Measurements from ENCODE around the gene ACOX3.

Gene ACOX3

GRCh38 chr4:8373270-8373972 lies 67.1 kb downstream of the ACOX3 start:
- Histone ChIP-seq H3K4me3 (ENCODE audit: low read depth, low read length, poor library complexity, severe bottlenecking) (no peak overlapping the region), H3F3A (ENCODE audit: insufficient read depth, low read length) (no peaks in the 10 kb centered on the region), H2AFZ (ENCODE audit: low read length) (no peak overlapping the region), H3K4me1 (ENCODE audit: insufficient read depth, low read length, severe bottlenecking) (no peaks in the 10 kb centered on the region), H3K9me3 (ENCODE audit: low read length) (no peaks in the 10 kb centered on the region), H3K27me3 (ENCODE audit: insufficient read depth, low read length) (no peaks in the 10 kb centered on the region), H3K36me3 (ENCODE audit: insufficient read depth, low read length) (no peaks in the 10 kb centered on the region), H3K4me2 (ENCODE audit: low read length) (no peak overlapping the region), H3K79me2 (ENCODE audit: insufficient read depth, low read length) (no peaks in the 10 kb centered on the region), H3K9ac (ENCODE audit: low read length) (no peak overlapping the region), H4K20me1 (ENCODE audit: insufficient read depth, low read length) (no peaks in the 10 kb centered on the region), H3K27ac (ENCODE audit: low read depth, low read length, poor library complexity, severe bottlenecking) (no peak overlapping the region), H3K9me2 (ENCODE audit: low read depth, low read length) (no peaks in the 10 kb centered on the region)
- no peak for TF ChIP-seq CTCF (IDR thresholded peaks at IDR 0.05; ENCODE audit: low read length)
- TF ChIP-seq EZH2 (IDR thresholded peaks at IDR 0.05; ENCODE audit: borderline replicate concordance, low read length), result no peak

DNA sequence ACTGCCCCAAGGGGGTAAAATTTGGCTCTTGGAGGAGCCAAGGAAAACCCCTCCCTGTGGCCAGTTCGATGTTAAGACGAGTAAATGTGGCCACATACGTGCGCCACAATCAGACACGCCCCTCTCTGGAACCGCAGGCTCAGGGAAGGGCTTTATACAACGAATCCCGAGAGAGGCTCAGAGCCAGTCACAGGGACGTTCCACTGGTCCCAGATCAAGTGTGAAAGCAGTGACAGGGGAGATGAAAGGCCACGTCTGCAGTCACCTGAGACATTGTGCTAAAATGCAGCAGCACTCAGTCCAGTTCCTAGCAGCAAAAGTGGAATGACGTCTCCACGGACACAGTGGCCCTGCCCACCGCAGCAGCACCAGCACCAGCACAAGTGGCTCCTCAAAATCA lies 68.0 kb downstream of the ACOX3 start:
- no peak overlapping the region for H2AFZ ChIP-seq (ENCODE audit: low read length)
- TF ChIP-seq CTCF (IDR thresholded peaks at IDR 0.05; ENCODE audit: low read length), result no peak
- H3K27ac ChIP-seq (ENCODE audit: low read depth, low read length, poor library complexity, severe bottlenecking), result no peak overlapping the region

GRCh38 chr4:8371596-8371995 lies 68.9 kb downstream of the ACOX3 start:
- Histone ChIP-seq H3K4me1 (ENCODE audit: insufficient read depth, low read length, severe bottlenecking) (no peaks in the 10 kb centered on the region), H3K9me3 (ENCODE audit: low read length) (no peaks in the 10 kb centered on the region), H3K36me3 (ENCODE audit: insufficient read depth, low read length) (no peaks in the 10 kb centered on the region), H3K27me3 (ENCODE audit: insufficient read depth, low read length) (no peaks in the 10 kb centered on the region), H3K27ac (ENCODE audit: low read depth, low read length, poor library complexity, severe bottlenecking) (no peak overlapping the region), H4K20me1 (ENCODE audit: insufficient read depth, low read length) (no peaks in the 10 kb centered on the region), H3K9ac (ENCODE audit: low read length) (no peak overlapping the region), H3K4me2 (ENCODE audit: low read length) (no peak overlapping the region), H3K9me2 (ENCODE audit: low read depth, low read length) (no peaks in the 10 kb centered on the region), H3K79me2 (ENCODE audit: insufficient read depth, low read length) (no peaks in the 10 kb centered on the region), H3K4me3 (ENCODE audit: low read depth, low read length, poor library complexity, severe bottlenecking) (no peak overlapping the region), H3F3A (ENCODE audit: insufficient read depth, low read length) (no peaks in the 10 kb centered on the region), H2AFZ (ENCODE audit: low read length) (no peak overlapping the region)
- TF ChIP-seq EZH2 (IDR thresholded peaks at IDR 0.05; ENCODE audit: borderline replicate concordance, low read length) (no peak), CTCF (IDR thresholded peaks at IDR 0.05; ENCODE audit: low read length) (no peak)

More for the DNA sequence above, 68.0 kb downstream of the ACOX3 start:
- Histone ChIP-seq H3K4me1 (ENCODE audit: insufficient read depth, low read length, severe bottlenecking) (no peaks in the 10 kb centered on the region), H4K20me1 (ENCODE audit: insufficient read depth, low read length) (no peaks in the 10 kb centered on the region), H3F3A (ENCODE audit: insufficient read depth, low read length) (no peaks in the 10 kb centered on the region), H3K4me2 (ENCODE audit: low read length) (no peak overlapping the region), H3K9me2 (ENCODE audit: low read depth, low read length) (no peaks in the 10 kb centered on the region), H3K4me3 (ENCODE audit: low read depth, low read length, poor library complexity, severe bottlenecking) (no peak overlapping the region), H3K27me3 (ENCODE audit: insufficient read depth, low read length) (no peaks in the 10 kb centered on the region), H3K36me3 (ENCODE audit: insufficient read depth, low read length) (no peaks in the 10 kb centered on the region), H3K9me3 (ENCODE audit: low read length) (no peaks in the 10 kb centered on the region), H3K79me2 (ENCODE audit: insufficient read depth, low read length) (no peaks in the 10 kb centered on the region), H3K9ac (ENCODE audit: low read length) (no peak overlapping the region)
